Mammary epithelial cell (primary cell): Measurements from ENCODE around the gene FAM210B.

Experiments
- CTCF ChIP-seq, 2 donors: IDR thresholded peaks in 1 of 2; conservative IDR thresholded peaks in 1 of 2; 2 replicates each; pipeline ENCODE4 v1.5.1; 2011 to 2012; ENCODE audit warnings: inconsistent platforms in 2 of 2, low read length in 2 of 2, mild to moderate bottlenecking in 2 of 2, control low read depth in 1 of 2, low read depth in 1 of 2; ENCODE audit not compliant: insufficient read depth in 1 of 2; ENCODE audit errors: extremely low read depth in 1 of 2
- EZH2 ChIP-seq: IDR thresholded peaks from 2 replicates; pipeline ENCODE4 v1.6.1; 2012; ENCODE audit warnings: low read length, inconsistent platforms, borderline replicate concordance

GRCh38 chr20:56324806-56325205 lies 34.0 kb upstream of the FAM210B start:
- no peak for TF ChIP-seq CTCF (conservative IDR thresholded peaks at IDR 0.05 in 1 of 2, IDR thresholded peaks at IDR 0.05 in 1 of 2; ENCODE audit: extremely low read depth in 1 of 2, insufficient read depth in 1 of 2, low read depth in 1 of 2, low read length in 2 of 2)
- TF ChIP-seq EZH2 = no peak
